Measurements from ENCODE around the gene GALNT3. TPM values are rescaled to one million over a fixed set of nuclear protein-coding genes. Genes with fewer than 3 reads are reported as not detected.

The GALNT3 gene
- total and polyA plus RNA-seq, 2 donors (not counting 1 experiment from before 2014, with no cell fraction given), result 5.7 to 15.9 TPM

DNA sequence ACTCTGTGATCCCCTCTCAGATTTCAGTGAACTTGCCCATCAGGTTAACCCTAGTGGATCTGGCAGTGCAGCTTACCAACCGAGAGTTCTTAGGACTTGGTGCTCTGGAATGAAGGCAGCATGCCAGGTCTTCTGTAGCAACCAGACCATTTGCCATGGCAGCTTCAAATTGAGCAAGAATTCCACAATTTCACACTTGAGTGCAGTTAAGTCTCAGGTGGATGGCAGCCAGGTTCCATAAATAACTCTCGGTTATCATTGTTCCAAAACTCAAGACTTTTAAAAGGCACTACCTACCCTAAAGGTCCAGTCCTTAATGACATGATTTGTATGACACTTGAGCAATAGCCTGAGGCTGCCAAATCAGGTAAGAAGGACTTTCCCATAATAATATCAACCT lies 48.1 kb downstream of the GALNT3 start:
- no peaks in the 10 kb centered on the region for H3K9me3 Mint-ChIP-seq (ENCODE audit: insufficient read depth)
- TF ChIP-seq, protein P1, sequence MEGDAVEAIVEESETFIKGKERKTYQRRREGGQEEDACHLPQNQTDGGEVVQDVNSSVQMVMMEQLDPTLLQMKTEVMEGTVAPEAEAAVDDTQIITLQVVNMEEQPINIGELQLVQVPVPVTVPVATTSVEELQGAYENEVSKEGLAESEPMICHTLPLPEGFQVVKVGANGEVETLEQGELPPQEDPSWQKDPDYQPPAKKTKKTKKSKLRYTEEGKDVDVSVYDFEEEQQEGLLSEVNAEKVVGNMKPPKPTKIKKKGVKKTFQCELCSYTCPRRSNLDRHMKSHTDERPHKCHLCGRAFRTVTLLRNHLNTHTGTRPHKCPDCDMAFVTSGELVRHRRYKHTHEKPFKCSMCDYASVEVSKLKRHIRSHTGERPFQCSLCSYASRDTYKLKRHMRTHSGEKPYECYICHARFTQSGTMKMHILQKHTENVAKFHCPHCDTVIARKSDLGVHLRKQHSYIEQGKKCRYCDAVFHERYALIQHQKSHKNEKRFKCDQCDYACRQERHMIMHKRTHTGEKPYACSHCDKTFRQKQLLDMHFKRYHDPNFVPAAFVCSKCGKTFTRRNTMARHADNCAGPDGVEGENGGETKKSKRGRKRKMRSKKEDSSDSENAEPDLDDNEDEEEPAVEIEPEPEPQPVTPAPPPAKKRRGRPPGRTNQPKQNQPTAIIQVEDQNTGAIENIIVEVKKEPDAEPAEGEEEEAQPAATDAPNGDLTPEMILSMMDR (IDR thresholded peaks at IDR 0.05), result no peak
- no peak for TF ChIP-seq EZH2 (IDR thresholded peaks at IDR 0.05; ENCODE audit: borderline replicate concordance, insufficient read depth, low read depth, low read length, poor library complexity, severe bottlenecking)
- no peak overlapping the region for H3K27ac Mint-ChIP-seq
- H3K27me3 Mint-ChIP-seq, result no peaks in the 10 kb centered on the region
- no peaks in the 10 kb centered on the region for H3K27me3 ChIP-seq (replicated peaks in 1 of 4; ENCODE audit: control extremely low read depth in 1 of 4, control insufficient read depth in 3 of 4, insufficient read depth in 4 of 4, low read length in 3 of 4)
- H3K36me3 ChIP-seq (replicated peaks in 1 of 2; ENCODE audit: control extremely low read depth in 1 of 2, control insufficient read depth in 1 of 2, extremely low read depth in 1 of 2, insufficient read depth in 2 of 2, low read length in 1 of 2), result peaks cover 9 to 12% of the 10 kb centered on the region in 2 experiments
- H3K4me1 Mint-ChIP-seq, result peaks cover 13% of the 10 kb centered on the region
- no peak for DNase-seq
- ChIA-PET POLR2A (no interaction called here), CTCF (interaction anchor here (0.5 kb wide), 1 partner anchor 94 kb away, joined by 3 read pairs; no protein-coding TSS in a partner anchor)
- intact Hi-C loops (cut with micrococcal nuclease), result no loop called here
- H3K9me3 ChIP-seq (ENCODE audit: control extremely low read depth in 1 of 3, control insufficient read depth in 2 of 3, insufficient read depth in 1 of 3, low read length in 2 of 3), result no peaks in the 10 kb centered on the region
- no peaks in the 10 kb centered on the region for H3K79me2 ChIP-seq (ENCODE audit: control insufficient read depth, insufficient read depth, low read length)
- ATAC-seq (ENCODE audit: low read depth), result no peak
- H3K27ac ChIP-seq (ENCODE audit: low read length in 2 of 2), result no peak overlapping the region
- no peak overlapping the region for H3K4me2 ChIP-seq (replicated peaks; ENCODE audit: low read depth, low read length, poor library complexity, severe bottlenecking)
- H4K20me1 ChIP-seq (ENCODE audit: control insufficient read depth, insufficient read depth, low read length, poor library complexity, severe bottlenecking), result no peaks in the 10 kb centered on the region
- H3K4me1 ChIP-seq (ENCODE audit: control insufficient read depth in 2 of 2, insufficient read depth in 2 of 2, low read length in 2 of 2), result peaks cover 7 to 9% of the 10 kb centered on the region in 2 donors
- H3K4me3 ChIP-seq (ENCODE audit: control extremely low read depth in 1 of 5, extremely low read depth in 1 of 5, insufficient read depth in 1 of 5, low read depth in 2 of 5, low read length in 4 of 5), result no peak overlapping the region
- H3K4me3 Mint-ChIP-seq, result no peak overlapping the region
- WGBS (ENCODE audit: insufficient coverage), result 100% methylated on average over 2 of the region's 2 CpGs
- H3K9ac ChIP-seq (ENCODE audit: low read length), result no peak overlapping the region
- no peak overlapping the region for H2AFZ ChIP-seq (ENCODE audit: insufficient read depth, low read depth, low read length, poor library complexity, severe bottlenecking)

DNA sequence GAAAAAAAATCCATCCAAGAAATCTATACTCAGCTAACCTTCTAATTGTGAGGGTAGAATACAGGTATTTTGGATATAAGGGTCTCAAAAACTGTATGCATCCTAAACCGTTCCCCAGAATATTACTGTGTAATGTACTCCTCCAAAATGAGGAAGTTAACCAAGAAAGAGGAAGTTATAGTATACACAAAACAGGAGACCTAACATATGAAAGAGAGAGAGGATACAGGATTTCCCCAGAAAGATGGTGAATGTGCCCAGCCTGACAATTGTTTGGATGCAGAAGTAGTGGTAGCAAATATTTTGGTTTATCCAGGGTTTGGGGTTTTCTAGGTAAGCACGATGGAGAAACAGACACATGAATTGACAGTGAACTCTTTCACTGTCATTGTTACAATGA lies 50.6 kb downstream of the GALNT3 start:
- Mint-ChIP-seq H3K27ac (peak overlapping the region; percentile 0), H3K9me3 (ENCODE audit: insufficient read depth) (no peaks in the 10 kb centered on the region), H3K4me1 (peaks cover 13% of the 10 kb centered on the region), H3K27me3 (no peaks in the 10 kb centered on the region), H3K4me3 (no peak overlapping the region)
- ChIA-PET POLR2A (no interaction called here), CTCF (no interaction called here)
- intact Hi-C loops (cut with micrococcal nuclease), result loop anchor here (5.0 kb wide), 1 partner anchor 49 kb away; the partner anchor contains the start of gene GALNT3
- no peaks in the 10 kb centered on the region for H3K27me3 ChIP-seq (replicated peaks in 1 of 4; ENCODE audit: control extremely low read depth in 1 of 4, control insufficient read depth in 3 of 4, insufficient read depth in 4 of 4, low read length in 3 of 4)
- H2AFZ ChIP-seq (ENCODE audit: insufficient read depth, low read depth, low read length, poor library complexity, severe bottlenecking), result no peak overlapping the region
- H3K4me1 ChIP-seq (ENCODE audit: control insufficient read depth in 2 of 2, insufficient read depth in 2 of 2, low read length in 2 of 2), result peaks cover 7 to 9% of the 10 kb centered on the region in 2 donors
- peaks cover 4 to 6% of the 10 kb centered on the region in 2 experiments for H3K36me3 ChIP-seq (replicated peaks in 1 of 2; ENCODE audit: control extremely low read depth in 1 of 2, control insufficient read depth in 1 of 2, extremely low read depth in 1 of 2, insufficient read depth in 2 of 2, low read length in 1 of 2)
- no peak overlapping the region for H3K4me3 ChIP-seq (ENCODE audit: control extremely low read depth in 1 of 5, extremely low read depth in 1 of 5, insufficient read depth in 1 of 5, low read depth in 2 of 5, low read length in 4 of 5)
- no peaks in the 10 kb centered on the region for H3K79me2 ChIP-seq (ENCODE audit: control insufficient read depth, insufficient read depth, low read length)
- no peaks in the 10 kb centered on the region for H3K9me3 ChIP-seq (ENCODE audit: control extremely low read depth in 1 of 3, control insufficient read depth in 2 of 3, insufficient read depth in 1 of 3, low read length in 2 of 3)
- peak overlapping the region; percentile 47 for H3K4me2 ChIP-seq (replicated peaks; ENCODE audit: low read depth, low read length, poor library complexity, severe bottlenecking)
- no peak overlapping the region for H3K9ac ChIP-seq (ENCODE audit: low read length)
- peak; percentile 94 for ATAC-seq (ENCODE audit: low read depth)
- TF ChIP-seq, protein P1 (IDR thresholded peaks at IDR 0.05), result no peak
- TF ChIP-seq EZH2 (IDR thresholded peaks at IDR 0.05; ENCODE audit: borderline replicate concordance, insufficient read depth, low read depth, low read length, poor library complexity, severe bottlenecking), result no peak
- H3K27ac ChIP-seq (ENCODE audit: low read length in 2 of 2), result peak overlapping the region in 1 of 2 donors; percentile 35
- WGBS (ENCODE audit: insufficient coverage), result no CpG with 5 or more reads among the region's 2 CpGs
- no peaks in the 10 kb centered on the region for H4K20me1 ChIP-seq (ENCODE audit: control insufficient read depth, insufficient read depth, low read length, poor library complexity, severe bottlenecking)
- DNase-seq, result peak; percentile 72

All from B cell (primary cell).